ENCODE measurements around the gene AATK. TPM values are rescaled to one million over a fixed set of nuclear protein-coding genes. Genes with fewer than 3 reads are reported as not detected.

AATK gene
- total and polyA plus RNA-seq, 10 of the 15 experiments (the other 5 are each of a cell fraction or from before 2014, with no cell fraction given) = 0.04 TPM; not detected in 9

- ChIA-PET POLR2A (no interaction called here), CTCF (no interaction called here), SMC1A (ENCODE audit: uncharacterized antibody, unreplicated experiment) (no interaction called here), RAD21 (ENCODE audit: unreplicated experiment) (no interaction called here)
- Histone ChIP-seq H3K9ac (ENCODE audit: control insufficient read depth, insufficient read depth, low read length) (no peak overlapping the region), H3K9me3 (replicated peaks; ENCODE audit: control insufficient read depth, insufficient read depth, low read length) (no peaks in the 10 kb centered on the region), H3K27ac (ENCODE audit: control insufficient read depth, insufficient read depth) (no peak overlapping the region), H3K79me2 (ENCODE audit: control insufficient read depth, insufficient read depth, low read length) (no peaks in the 10 kb centered on the region), H2AFZ (ENCODE audit: control insufficient read depth, low read depth, low read length) (no peak overlapping the region), H3K4me3 (no peak overlapping the region), H3K4me1 (ENCODE audit: control insufficient read depth, insufficient read depth, low read length) (no peaks in the 10 kb centered on the region), H3K36me3 (ENCODE audit: control insufficient read depth in 2 of 2, insufficient read depth in 2 of 2, low read length in 1 of 2) (no peaks in the 10 kb centered on the region), H4K20me1 (ENCODE audit: control insufficient read depth, insufficient read depth) (no peaks in the 10 kb centered on the region), H3K4me2 (ENCODE audit: control insufficient read depth, insufficient read depth) (no peak overlapping the region), H3K27me3 (replicated peaks in 1 of 2; ENCODE audit: control insufficient read depth in 2 of 2, insufficient read depth in 2 of 2, low read length in 1 of 2) (no peaks in the 10 kb centered on the region)
- ATAC-seq (no peak), FAIRE-seq (no peak), DNase-seq (ENCODE audit: low read depth, low spot score) (no peak)
- TF ChIP-seq CTCF (IDR thresholded peaks at IDR 0.05 in 2 of 3, conservative IDR thresholded peaks at IDR 0.05 in 1 of 3; ENCODE audit: control insufficient read depth in 2 of 3, extremely low read depth in 1 of 3, insufficient read depth in 1 of 3, low read depth in 3 of 3, low read length in 3 of 3) (no peak), MXI1 (IDR thresholded peaks at IDR 0.05; ENCODE audit: low read depth, low read length) (no peak), SMAD5 (IDR thresholded peaks at IDR 0.05; ENCODE audit: low read depth) (no peak), SKIL (IDR thresholded peaks at IDR 0.05; ENCODE audit: low read depth, poor library complexity, severe bottlenecking) (no peak), GATAD2B (conservative IDR thresholded peaks at IDR 0.05; ENCODE audit: low read depth) (no peak), CBX5 (IDR thresholded peaks at IDR 0.05; ENCODE audit: low read depth) (no peak), ZSCAN29 (IDR thresholded peaks at IDR 0.05) (no peak), CEBPB (IDR thresholded peaks at IDR 0.05; ENCODE audit: borderline replicate concordance in 1 of 2, low read depth in 2 of 2, low read length in 2 of 2) (no peak)
- in situ Hi-C loops (cut with MboI) (loop anchor here (25.0 kb wide), 1 partner anchor 351 kb away; no protein-coding TSS in a partner anchor), intact Hi-C loops (cut with micrococcal nuclease; ENCODE audit: unreplicated experiment) (no loop called here)
- no TSS peak for BruUV-seq (replicated peaks)
- 16% methylated on average over 8 of the region's 8 CpGs for WGBS (ENCODE audit: insufficient coverage, insufficient replicate concordance, low lambda C conversion rate, missing lambda C conversion rate)
Measured at GRCh38 chr17:81136366-81136765, 29.7 kb downstream of the AATK start.

Data from GM12878 (cell line).